ENCODE measurements around the gene TNNI3. TPM values are rescaled to one million over a fixed set of nuclear protein-coding genes. Genes with fewer than 3 reads are reported as not detected.
"Not testable (repeated sequence)": the region's sequence is repeated elsewhere in the genome, so short reads cannot be mapped to it uniquely, and the experiment has no call there.

Gene TNNI3
- total RNA-seq, 1 donor from 2014 or later = not detected

DNA sequence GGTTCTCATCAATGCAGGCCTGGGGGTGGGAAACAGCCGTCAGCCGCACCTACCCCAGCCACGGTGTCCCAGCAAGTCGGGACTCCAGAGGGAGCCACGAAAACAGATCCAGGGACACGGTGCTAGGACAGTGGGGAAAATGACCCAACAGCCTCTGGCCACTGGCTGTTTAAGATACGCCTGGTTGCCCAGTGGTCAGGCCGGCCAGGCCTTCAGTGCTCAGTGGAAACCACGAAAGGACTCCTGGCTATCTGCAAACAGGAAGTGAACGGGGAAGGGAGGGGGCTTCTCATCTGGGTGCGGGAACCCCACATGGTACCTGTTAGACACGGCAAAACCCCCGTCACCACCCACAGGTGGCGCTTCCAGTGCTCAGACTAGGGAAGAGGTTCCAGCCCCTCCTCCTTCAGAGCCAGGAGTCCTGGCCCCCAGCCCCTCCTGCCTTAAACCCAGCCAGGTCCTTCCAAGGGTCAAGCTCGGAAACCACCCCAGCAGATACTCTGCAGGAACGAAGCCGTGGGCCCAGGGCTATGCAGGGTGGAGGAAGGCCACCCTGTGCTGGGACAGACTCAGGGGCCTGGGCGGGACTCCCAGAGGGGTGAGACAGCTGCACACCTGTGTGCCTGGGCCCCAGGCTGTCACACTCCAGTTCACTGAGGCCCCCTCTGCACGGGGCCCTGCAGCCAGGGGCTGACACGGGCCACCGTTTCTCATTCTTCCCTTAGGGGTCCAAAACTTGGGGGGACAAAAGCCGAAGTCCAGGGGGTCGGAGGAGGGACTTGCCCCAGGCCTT lies 44.6 kb downstream of the TNNI3 start:
- no peak overlapping the region for H3K27ac Mint-ChIP-seq
- peaks cover 24% of the 10 kb centered on the region for H3K36me3 Mint-ChIP-seq (ENCODE audit: low read depth)
- H3K27me3 Mint-ChIP-seq (ENCODE audit: insufficient read depth) = no peaks in the 10 kb centered on the region
- DNase-seq (ENCODE audit: low spot score) = no peak
- H3K4me1 Mint-ChIP-seq (ENCODE audit: low read depth) = peaks cover 23% of the 10 kb centered on the region
- intact Hi-C loops (cut with micrococcal nuclease) = loop anchor here (10.0 kb wide), 1 partner anchor 192 kb away; no protein-coding TSS in a partner anchor
- H3K4me3 Mint-ChIP-seq = no peak overlapping the region
- H3K9me3 Mint-ChIP-seq = no peaks in the 10 kb centered on the region

DNA sequence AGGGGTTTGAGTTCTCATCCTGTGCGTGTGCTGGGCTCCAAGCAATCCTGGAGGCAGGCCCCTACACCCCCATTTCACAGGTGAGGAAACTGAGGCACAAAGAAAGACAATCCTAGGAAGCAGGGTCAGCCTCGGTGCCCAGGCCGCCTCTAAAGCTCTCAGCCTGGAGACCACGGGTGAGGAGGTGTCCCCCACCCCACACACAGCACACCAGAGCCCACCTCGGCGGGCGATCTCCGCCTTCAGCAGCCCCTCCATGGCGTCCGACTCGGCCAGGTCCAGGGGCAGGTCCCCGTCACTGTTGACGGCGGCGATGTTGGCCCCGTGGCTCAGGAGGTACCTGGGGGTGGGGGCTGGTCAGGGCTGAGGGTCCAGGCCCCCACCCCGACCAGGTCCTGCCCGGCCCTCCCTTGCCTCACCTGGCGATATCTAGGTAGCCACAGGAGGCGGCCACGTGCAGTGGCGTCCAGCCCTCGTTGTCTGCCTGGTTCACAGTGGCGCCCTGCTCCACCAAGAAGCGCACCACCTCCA lies 45.2 kb downstream of the TNNI3 start:
- Mint-ChIP-seq H3K4me1 (ENCODE audit: low read depth) (peaks cover 19% of the 10 kb centered on the region), H3K36me3 (ENCODE audit: low read depth) (peaks cover 21% of the 10 kb centered on the region), H3K27ac (no peak overlapping the region), H3K9me3 (no peaks in the 10 kb centered on the region), H3K27me3 (ENCODE audit: insufficient read depth) (no peaks in the 10 kb centered on the region), H3K4me3 (no peak overlapping the region)
- intact Hi-C loops (cut with micrococcal nuclease) = loop anchor here (10.0 kb wide), 1 partner anchor 192 kb away; no protein-coding TSS in a partner anchor
- no peak for DNase-seq (ENCODE audit: low spot score)

DNA sequence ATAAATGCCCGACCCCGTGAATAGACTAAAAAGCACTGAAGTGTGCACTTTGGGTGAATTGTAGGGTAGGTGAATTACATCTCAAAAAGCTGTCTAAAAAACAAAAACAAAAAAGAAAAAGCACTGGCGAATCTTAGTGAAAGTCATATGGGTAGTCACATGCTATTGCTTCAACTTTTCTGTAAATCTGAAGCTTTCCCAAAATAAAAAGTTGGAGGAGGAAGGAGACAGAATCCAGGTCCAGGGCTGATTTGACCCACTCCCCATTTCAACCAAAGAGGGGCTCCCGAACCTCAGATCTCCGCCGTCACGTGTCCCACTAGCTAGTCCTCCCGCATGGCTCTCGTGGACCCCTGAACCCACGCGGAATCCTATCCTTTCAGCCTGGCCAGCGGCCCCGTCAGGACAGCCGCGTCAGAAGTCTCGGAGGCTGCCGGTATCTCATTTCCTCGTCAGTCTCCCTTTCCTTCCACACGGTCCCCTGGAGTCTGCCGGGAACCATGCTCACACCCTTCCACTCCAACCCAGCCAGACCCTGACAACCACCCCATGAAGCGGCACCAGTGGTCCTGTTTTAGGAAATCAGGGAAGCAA lies 46.2 kb downstream of the TNNI3 start:
- Mint-ChIP-seq H3K27me3 (ENCODE audit: insufficient read depth) (no peaks in the 10 kb centered on the region), H3K27ac (no peak overlapping the region), H3K36me3 (ENCODE audit: low read depth) (peaks cover 21% of the 10 kb centered on the region), H3K9me3 (no peaks in the 10 kb centered on the region), H3K4me3 (no peak overlapping the region), H3K4me1 (ENCODE audit: low read depth) (peaks cover 14% of the 10 kb centered on the region)
- intact Hi-C loops (cut with micrococcal nuclease) = loop anchor here (10.0 kb wide), 1 partner anchor 193 kb away; no protein-coding TSS in a partner anchor
- DNase-seq (ENCODE audit: low spot score) = no peak

DNA sequence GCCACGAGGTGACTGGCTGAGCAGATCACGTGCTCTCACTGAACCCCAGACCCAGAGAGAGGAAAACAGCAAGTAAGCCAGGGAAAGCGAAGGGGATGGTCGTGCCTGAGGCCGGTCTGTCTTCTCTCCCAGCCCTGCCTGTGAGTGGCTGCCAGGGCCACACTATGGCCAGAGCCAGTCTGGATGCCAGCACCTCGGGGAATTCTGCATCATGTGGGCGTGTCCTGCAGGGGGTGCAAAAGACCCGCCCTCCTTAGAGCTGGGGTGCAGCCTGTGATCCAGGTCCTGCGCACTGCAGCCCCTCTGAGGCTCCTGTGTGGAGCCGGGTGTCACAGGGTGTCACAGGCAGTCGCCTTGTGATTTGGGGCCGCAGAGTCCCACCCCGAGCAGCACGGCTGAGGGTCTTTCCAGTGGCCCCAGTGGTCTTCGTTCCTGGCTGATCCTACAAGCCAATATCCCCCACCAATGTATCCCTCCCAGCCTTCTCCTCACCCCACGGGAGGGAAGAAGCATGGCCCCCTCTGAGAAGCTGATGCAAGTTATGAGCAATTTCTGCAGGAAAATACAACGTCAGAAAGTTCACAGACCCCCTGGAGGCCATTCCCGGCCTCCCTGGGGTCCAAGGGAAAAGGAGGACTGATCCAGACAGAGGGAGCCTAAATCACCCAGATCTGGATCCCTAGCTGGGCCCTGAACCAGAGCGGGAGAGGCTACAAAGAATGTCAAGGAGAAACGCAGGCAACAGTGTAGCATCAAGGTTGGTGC lies 47.8 kb downstream of the TNNI3 start:
- intact Hi-C loops (cut with micrococcal nuclease) = loop anchor here (10.0 kb wide), 1 partner anchor 195 kb away; no protein-coding TSS in a partner anchor
- no peaks in the 10 kb centered on the region for H3K4me1 Mint-ChIP-seq (ENCODE audit: low read depth)
- no peaks in the 10 kb centered on the region for H3K27me3 Mint-ChIP-seq (ENCODE audit: insufficient read depth)
- no peak overlapping the region for H3K27ac Mint-ChIP-seq
- no peaks in the 10 kb centered on the region for H3K9me3 Mint-ChIP-seq
- H3K4me3 Mint-ChIP-seq = no peak overlapping the region
- H3K36me3 Mint-ChIP-seq (ENCODE audit: low read depth) = peaks cover 24% of the 10 kb centered on the region
- no peak for DNase-seq (ENCODE audit: low spot score)

DNA sequence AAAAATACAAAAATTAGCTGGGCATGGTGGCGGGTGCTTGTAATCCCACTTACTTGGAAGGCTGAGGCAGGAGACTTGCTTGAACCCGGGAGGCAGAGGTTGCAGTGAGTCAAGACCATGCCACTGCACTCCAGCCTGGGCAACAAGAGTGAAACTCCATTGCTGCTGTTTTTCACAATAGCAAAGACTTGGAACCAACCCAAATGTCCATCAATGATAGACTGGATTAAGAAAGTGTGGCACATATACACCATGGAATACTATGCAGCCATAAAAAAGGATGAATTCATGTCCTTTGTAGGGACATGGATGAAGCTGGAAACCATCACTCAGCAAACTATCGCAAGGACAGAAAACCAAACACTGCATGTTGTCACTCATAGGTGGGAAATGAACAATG lies 50.3 kb downstream of the TNNI3 start:
- H3K4me3 Mint-ChIP-seq; H3K9me3 Mint-ChIP-seq; H3K27me3 Mint-ChIP-seq (ENCODE audit: insufficient read depth); H3K4me1 Mint-ChIP-seq (ENCODE audit: low read depth); DNase-seq (ENCODE audit: low spot score); intact Hi-C loops (cut with micrococcal nuclease); H3K27ac Mint-ChIP-seq: not testable (repeated sequence)
- H3K36me3 Mint-ChIP-seq (ENCODE audit: low read depth) = peaks cover 34% of the 10 kb centered on the region

DNA sequence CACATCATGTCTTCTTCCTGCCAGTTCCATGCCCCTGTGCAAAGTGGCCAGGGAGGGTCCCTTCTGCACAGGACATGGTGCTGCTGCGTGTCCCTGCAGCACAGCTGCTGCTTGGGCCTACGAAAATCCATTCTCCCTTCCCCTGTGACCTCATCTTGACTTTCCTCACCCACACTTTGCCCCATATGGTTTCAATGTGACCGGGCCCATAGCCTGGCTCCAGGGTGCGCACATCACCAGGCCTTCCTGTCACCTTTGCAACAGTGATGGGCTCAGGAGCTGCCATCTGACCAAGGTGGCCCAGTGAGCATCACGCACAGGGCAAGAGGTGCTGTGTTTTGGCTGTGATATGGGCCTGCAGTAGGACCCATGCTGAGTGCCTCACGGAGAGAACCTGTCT lies 50.9 kb downstream of the TNNI3 start:
- intact Hi-C loops (cut with micrococcal nuclease) = no loop called here
- H3K27ac Mint-ChIP-seq = no peak overlapping the region
- no peak for DNase-seq (ENCODE audit: low spot score)
- no peaks in the 10 kb centered on the region for H3K4me1 Mint-ChIP-seq (ENCODE audit: low read depth)
- H3K36me3 Mint-ChIP-seq (ENCODE audit: low read depth) = peaks cover 38% of the 10 kb centered on the region
- peaks cover 3% of the 10 kb centered on the region for H3K9me3 Mint-ChIP-seq
- H3K4me3 Mint-ChIP-seq = no peak overlapping the region
- no peaks in the 10 kb centered on the region for H3K27me3 Mint-ChIP-seq (ENCODE audit: insufficient read depth)

DNA sequence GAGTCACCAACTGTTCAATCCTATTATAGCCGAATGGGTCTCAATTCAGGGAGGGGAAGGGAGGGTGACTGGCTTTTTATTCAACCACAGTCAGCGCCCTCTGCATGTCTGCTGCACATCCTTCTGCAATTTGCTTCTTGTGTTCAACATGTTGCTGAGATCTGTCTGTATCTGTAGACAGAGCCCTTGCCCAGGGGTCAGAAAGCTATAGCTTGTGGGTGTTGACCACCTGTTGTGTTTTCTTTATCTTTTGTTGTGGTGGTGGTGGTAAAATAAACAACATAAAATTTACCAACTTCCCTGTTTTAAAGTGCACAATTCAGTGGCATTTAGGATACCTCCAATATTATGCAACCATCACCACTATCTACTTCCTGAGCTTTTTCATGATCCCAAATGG lies 52.3 kb downstream of the TNNI3 start:
- no peak overlapping the region for H3K4me3 Mint-ChIP-seq
- peaks cover 36% of the 10 kb centered on the region for H3K36me3 Mint-ChIP-seq (ENCODE audit: low read depth)
- H3K4me1 Mint-ChIP-seq (ENCODE audit: low read depth) = no peaks in the 10 kb centered on the region
- intact Hi-C loops (cut with micrococcal nuclease) = no loop called here
- no peaks in the 10 kb centered on the region for H3K27me3 Mint-ChIP-seq (ENCODE audit: insufficient read depth)
- no peak for DNase-seq (ENCODE audit: low spot score)
- no peak overlapping the region for H3K27ac Mint-ChIP-seq
- H3K9me3 Mint-ChIP-seq = peaks cover 3% of the 10 kb centered on the region

DNA sequence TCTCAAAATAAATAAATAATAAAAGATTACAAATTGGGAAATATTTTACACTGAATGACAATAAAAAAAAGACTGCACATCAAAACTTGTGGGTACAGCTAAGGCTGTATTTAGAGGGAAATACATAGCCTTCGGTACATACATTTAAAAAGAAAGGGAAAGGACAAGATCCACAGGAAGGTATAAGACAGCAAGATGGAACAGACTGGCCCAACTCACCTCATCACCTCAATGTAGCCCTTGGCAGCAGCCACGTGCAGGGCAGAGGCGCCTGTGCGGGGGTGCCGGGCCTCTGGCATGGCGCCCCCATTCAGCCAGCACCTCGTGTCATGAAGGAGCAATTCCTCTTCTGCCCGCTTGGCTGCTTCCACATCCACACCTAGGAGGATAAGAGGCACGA lies 54.3 kb downstream of the TNNI3 start:
- Mint-ChIP-seq H3K27me3 (ENCODE audit: insufficient read depth) (no peaks in the 10 kb centered on the region), H3K4me3 (no peak overlapping the region), H3K36me3 (ENCODE audit: low read depth) (peaks cover 30% of the 10 kb centered on the region), H3K4me1 (ENCODE audit: low read depth) (no peaks in the 10 kb centered on the region), H3K27ac (no peak overlapping the region), H3K9me3 (peaks cover 3% of the 10 kb centered on the region)
- DNase-seq (ENCODE audit: low spot score) = no peak
- intact Hi-C loops (cut with micrococcal nuclease) = no loop called here

Other genes starting within 250 kb of the TNNI3 start
- gene NLRP7, start 210.2 kb downstream of the TNNI3 start, total RNA-seq = not detected in 2 replicates
- 16.8 and 19.8 TPM in 2 replicates for gene NLRP2, start 191.4 kb downstream of the TNNI3 start, total RNA-seq
- gene GP6, start 119.5 kb downstream of the TNNI3 start, total RNA-seq = 0.59 TPM in 1 of 2 replicates, not detected in the other
- 21.7 and 26.4 TPM in 2 replicates for gene RDH13, start 94.6 kb downstream of the TNNI3 start, total RNA-seq
- 3.3 and 6.0 TPM in 2 replicates for gene EPS8L1, start 81.9 kb downstream of the TNNI3 start, total RNA-seq
- 114 and 115 TPM in 2 replicates for gene PPP1R12C, start 40.1 kb downstream of the TNNI3 start, total RNA-seq
- gene TNNT1, start 8.5 kb downstream of the TNNI3 start, total RNA-seq = not detected in 2 replicates
- 0.36 TPM in 1 of 2 replicates, not detected in the other for gene DNAAF3, start 8.9 kb upstream of the TNNI3 start, total RNA-seq
- gene SYT5, start 22.6 kb upstream of the TNNI3 start, total RNA-seq = not detected in 2 replicates
- 0.16 TPM in 1 of 2 replicates, not detected in the other for gene PTPRH, start 51.8 kb upstream of the TNNI3 start, total RNA-seq
- 7.7 and 8.3 TPM in 2 replicates for gene TMEM86B, start 71.0 kb upstream of the TNNI3 start, total RNA-seq
- 200 and 202 TPM in 2 replicates for gene PPP6R1, start 101.3 kb upstream of the TNNI3 start, total RNA-seq
- 66.4 and 69.6 TPM in 2 replicates for gene HSPBP1, start 122.4 kb upstream of the TNNI3 start, total RNA-seq
- gene BRSK1, start 126.3 kb upstream of the TNNI3 start, total RNA-seq = 7.8 and 8.4 TPM in 2 replicates
- gene TMEM150B, start 167.6 kb upstream of the TNNI3 start, total RNA-seq = 0.71 TPM in 1 of 2 replicates, not detected in the other
- gene KMT5C, start 182.1 kb upstream of the TNNI3 start, total RNA-seq = 29.1 and 29.9 TPM in 2 replicates
- gene COX6B2, start 197.0 kb upstream of the TNNI3 start, total RNA-seq = 0.26 TPM in 1 of 2 replicates, not detected in the other
- 0.05 TPM in 1 of 2 replicates, not detected in the other for gene GARIN5B, start 205.5 kb upstream of the TNNI3 start, total RNA-seq
- 0.34 TPM in 1 of 2 replicates, not detected in the other for gene IL11, start 212.7 kb upstream of the TNNI3 start, total RNA-seq
- gene TMEM190, start 219.1 kb upstream of the TNNI3 start, total RNA-seq = not detected in 2 replicates
- gene TMEM238, start 226.6 kb upstream of the TNNI3 start, total RNA-seq = 9.7 and 10.6 TPM in 2 replicates
- gene RPL28, start 228.2 kb upstream of the TNNI3 start, total RNA-seq = 1,835 and 1,847 TPM in 2 replicates

Data from activated T-helper 1 cell treated with anti-CD3 and anti-CD28 coated beads, Interleukin-12 subunit alpha, Interleukin-12 subunit beta, Interleukin-2, Interleukin-4 antibody, amounts not matched to agents 30 ng/mL and 10 ng/mL and 1 ng/mL, durations not matched to agents 14 hours and 24 hours and 36 hours (primary cell).